Spinal cord (tissue), 10 donors: ENCODE measurements around the gene MSTN. TPM values are rescaled to one million over a fixed set of nuclear protein-coding genes. Genes with fewer than 3 reads are reported as not detected.
A peak's percentile ranks its signal among the peaks of the same experiment; 100 is the strongest.
"Not testable (repeated sequence)": the region's sequence is repeated elsewhere in the genome, so short reads cannot be mapped to it uniquely, and the experiment has no call there.

Source experiments
- DNase-seq, 6 donors: peaks; one replicate each; pipeline versions ENCODE4 v3.0.0 to v3.0.0-alpha.2; 2013 to 2015; ENCODE audit warnings: low spot score in 6 of 6, low read depth in 4 of 6
- H3K27ac ChIP-seq: one replicate; pipeline ENCODE4 v1.5.1; 2013; ENCODE audit warnings: low read depth, low read length, control low read depth
- H3K27me3 ChIP-seq: one replicate; pipeline ENCODE4 v1.6.1; 2013; ENCODE audit warnings: low read length; ENCODE audit not compliant: control insufficient read depth, insufficient read depth
- H3K36me3 ChIP-seq: one replicate; pipeline ENCODE4 v1.6.1; 2013; ENCODE audit warnings: low read length; ENCODE audit not compliant: control insufficient read depth, insufficient read depth
- H3K4me1 ChIP-seq: one replicate; pipeline ENCODE4 v1.6.1; 2013; ENCODE audit warnings: low read length; ENCODE audit not compliant: control insufficient read depth, insufficient read depth
- H3K4me3 ChIP-seq: one replicate; pipeline ENCODE4 v1.5.1; 2013; ENCODE audit warnings: low read depth, low read length, control low read depth
- H3K9me3 ChIP-seq: one replicate; pipeline ENCODE4 v1.6.1; 2013; ENCODE audit warnings: low read length; ENCODE audit not compliant: control insufficient read depth, insufficient read depth
- WGBS: methylation state at CpG from one replicate; pipeline ENCODE4 v1.1.5; 2013; ENCODE audit warnings: missing lambda C conversion rate; ENCODE audit not compliant: insufficient coverage; 5-methylcytosine and 5-hydroxymethylcytosine counted together
- polyA plus RNA-seq, 2 donors: library from polyadenylated mRNA; unstranded; fragments of 120-200 nt; gene quantifications; one replicate each; pipeline ENCODE4 v1.2.1, GENCODE V29; 2013; ENCODE audit not compliant: insufficient read length in 2 of 2
- total RNA-seq, 2 donors: library from RNA; depleted of rRNA in 1 of 2; stranded (reverse); fragments of 120-200 nt in 1 of 2; fragments of >200 nt in 1 of 2; gene quantifications; one replicate each; pipeline versions ENCODE4 v1.2.3 to v1.2.4, GENCODE V29; 2013 to 2014
- donor health status: healthy.

MSTN gene
- total and polyA plus RNA-seq, 4 donors = 1.2 to 2.1 (median 1.6) TPM

DNA sequence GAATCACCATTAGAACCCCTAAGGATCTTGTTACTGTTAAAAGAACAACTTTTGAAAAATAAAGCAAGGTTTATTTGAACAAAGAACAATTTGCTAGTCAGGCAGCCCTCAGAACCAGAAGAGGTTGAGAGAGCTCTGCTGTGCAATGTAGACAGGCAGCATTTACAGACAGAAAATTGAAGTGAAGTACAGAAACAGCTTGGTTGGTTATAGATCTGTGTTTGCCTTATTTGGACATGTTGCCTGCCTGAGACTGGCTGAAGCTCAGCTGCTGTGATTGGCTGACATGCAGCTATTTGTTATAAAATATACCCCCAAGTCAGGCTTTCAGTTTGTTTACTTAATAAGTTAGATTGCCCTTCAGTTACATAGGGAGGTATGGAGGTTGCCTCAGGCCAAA, 12.5 kb downstream of the MSTN start:
- no peak overlapping the region for H3K27ac ChIP-seq
- H3K27me3 ChIP-seq = no peaks in the 10 kb centered on the region
- H3K9me3 ChIP-seq = no peaks in the 10 kb centered on the region
- DNase-seq = peak in 1 of 6 donors; percentile 10
- H3K4me1 ChIP-seq = no peaks in the 10 kb centered on the region
- no peaks in the 10 kb centered on the region for H3K36me3 ChIP-seq
- H3K4me3 ChIP-seq = no peak overlapping the region

DNA sequence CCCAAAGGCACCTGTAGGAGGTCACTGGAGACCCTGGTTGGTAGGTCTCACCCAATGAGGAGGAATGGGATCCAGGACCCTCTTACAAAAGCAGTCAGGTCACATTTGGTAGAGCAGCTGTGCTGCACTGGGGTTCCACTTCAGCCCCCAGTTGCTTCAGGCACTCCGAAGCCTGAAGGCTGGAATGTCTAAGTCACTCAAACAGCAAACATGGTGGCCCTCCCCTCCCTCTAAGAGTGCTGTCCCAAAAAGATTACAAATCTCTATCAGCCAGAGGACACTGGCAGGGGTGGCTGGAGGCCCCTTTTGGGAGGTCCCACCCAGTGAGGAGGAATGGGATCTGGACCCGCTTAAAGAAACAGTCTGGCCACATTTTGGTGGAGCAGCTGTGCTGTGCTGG, 17.7 kb downstream of the MSTN start:
- 100% methylated on average over 2 of the region's 2 CpGs for WGBS
- Histone ChIP-seq H3K4me1 (no peaks in the 10 kb centered on the region), H3K4me3 (no peak overlapping the region), H3K27ac (no peak overlapping the region), H3K9me3 (no peaks in the 10 kb centered on the region), H3K27me3 (no peaks in the 10 kb centered on the region), H3K36me3 (no peaks in the 10 kb centered on the region)
- DNase-seq = no peak

DNA sequence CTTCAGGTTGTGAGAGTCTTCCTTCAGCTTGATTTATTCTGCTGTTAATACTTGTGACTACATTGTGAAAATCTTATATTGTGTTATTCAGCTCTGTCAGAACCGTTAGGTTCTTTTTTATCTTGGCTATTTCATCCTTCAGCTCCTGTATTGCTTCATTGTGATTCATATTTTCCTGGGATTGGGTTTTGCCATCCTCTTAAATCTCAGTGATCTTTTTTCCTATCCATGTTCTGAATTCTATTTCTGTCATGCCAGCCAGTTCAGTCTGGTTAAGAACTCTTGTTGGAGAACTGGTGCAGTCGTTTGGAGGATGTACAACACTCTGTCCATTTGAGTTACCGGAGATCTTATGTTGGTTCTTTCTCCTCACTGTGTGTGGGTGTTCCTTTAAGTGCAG, 19.1 kb downstream of the MSTN start:
- no peaks in the 10 kb centered on the region for H3K4me1 ChIP-seq
- no peaks in the 10 kb centered on the region for H3K9me3 ChIP-seq
- H3K27ac ChIP-seq = no peak overlapping the region
- H3K36me3 ChIP-seq = no peaks in the 10 kb centered on the region
- WGBS = 83% methylated on average over 2 of the region's 3 CpGs
- DNase-seq = no peak
- H3K4me3 ChIP-seq = no peak overlapping the region
- H3K27me3 ChIP-seq = no peaks in the 10 kb centered on the region

- Histone ChIP-seq H3K9me3 (no peaks in the 10 kb centered on the region), H3K4me1 (no peaks in the 10 kb centered on the region), H3K27ac (no peak overlapping the region), H3K4me3 (no peak overlapping the region), H3K36me3 (no peaks in the 10 kb centered on the region), H3K27me3 (no peaks in the 10 kb centered on the region)
- no CpG with 5 or more reads among the region's 2 CpGs for WGBS
- peak in 2 of 6 donors; percentile 14 to 53 for DNase-seq
Measured at GRCh38 chr2:190036071-190036470, 26.5 kb downstream of the MSTN start.

DNA sequence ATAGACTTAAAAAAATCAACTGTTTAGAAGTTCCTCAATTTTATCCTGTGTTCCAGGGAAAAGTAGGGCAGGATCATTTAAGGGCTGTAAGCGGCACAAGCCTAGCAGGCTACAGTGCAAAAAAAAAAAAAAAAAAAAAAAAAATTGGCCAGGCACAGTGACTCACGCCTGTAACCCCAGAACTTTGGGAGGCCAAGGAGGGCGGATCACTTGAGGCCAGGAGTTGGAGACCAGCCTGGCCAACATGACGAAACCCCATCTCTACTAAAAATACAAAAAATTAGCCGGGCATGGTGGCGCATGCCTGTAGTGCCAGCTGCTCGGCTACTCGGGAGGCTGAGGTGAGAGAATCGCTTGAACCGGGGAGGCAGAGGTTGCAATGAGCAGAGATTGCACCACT, 28.1 kb downstream of the MSTN start:
- H3K4me3 ChIP-seq, H3K27me3 ChIP-seq, H3K36me3 ChIP-seq, DNase-seq, H3K27ac ChIP-seq, H3K4me1 ChIP-seq, H3K9me3 ChIP-seq: not testable (repeated sequence)
- WGBS = 87% methylated on average over 6 of the region's 10 CpGs

- Histone ChIP-seq H3K9me3 (no peaks in the 10 kb centered on the region), H3K4me1 (no peaks in the 10 kb centered on the region), H3K4me3 (no peak overlapping the region), H3K36me3 (no peaks in the 10 kb centered on the region), H3K27ac (no peak overlapping the region), H3K27me3 (no peaks in the 10 kb centered on the region)
- DNase-seq = no peak
- WGBS = no CpG with 5 or more reads among the region's 1 CpG
Measured at GRCh38 chr2:190031969-190032618, 30.4 kb downstream of the MSTN start.

DNA sequence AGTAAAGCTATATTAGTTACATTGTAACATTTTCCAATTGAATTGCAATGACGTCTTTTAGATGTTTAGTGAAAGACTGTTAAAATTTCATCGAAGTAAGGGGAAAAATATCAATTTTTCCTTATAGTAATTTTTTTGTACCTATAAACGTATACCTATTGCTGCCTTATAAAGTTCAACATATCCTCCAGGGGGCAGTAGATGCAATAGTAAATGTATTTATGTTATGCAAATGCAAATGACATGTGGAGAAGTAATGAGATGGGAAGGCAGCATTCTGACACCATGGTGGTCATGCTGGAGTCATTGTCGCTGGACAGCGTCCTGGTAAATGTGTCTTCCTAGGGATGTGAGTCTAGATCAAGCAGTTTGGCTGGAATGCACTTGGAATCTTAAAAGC, 38.7 kb downstream of the MSTN start:
- Histone ChIP-seq H3K4me3 (no peak overlapping the region), H3K36me3 (no peaks in the 10 kb centered on the region), H3K4me1 (no peaks in the 10 kb centered on the region), H3K9me3 (no peaks in the 10 kb centered on the region), H3K27ac (no peak overlapping the region), H3K27me3 (no peaks in the 10 kb centered on the region)
- WGBS = 23% methylated on average over 2 of the region's 5 CpGs
- peak in 3 of 6 donors; percentile 11 to 64 (median 59) for DNase-seq

- Histone ChIP-seq H3K4me3 (no peak overlapping the region), H3K9me3 (peaks cover 2% of the 10 kb centered on the region), H3K27ac (no peak overlapping the region), H3K4me1 (no peaks in the 10 kb centered on the region), H3K27me3 (no peaks in the 10 kb centered on the region), H3K36me3 (no peaks in the 10 kb centered on the region)
- DNase-seq = no peak
Measured at GRCh38 chr2:190020720-190021119, 41.8 kb downstream of the MSTN start.

DNA sequence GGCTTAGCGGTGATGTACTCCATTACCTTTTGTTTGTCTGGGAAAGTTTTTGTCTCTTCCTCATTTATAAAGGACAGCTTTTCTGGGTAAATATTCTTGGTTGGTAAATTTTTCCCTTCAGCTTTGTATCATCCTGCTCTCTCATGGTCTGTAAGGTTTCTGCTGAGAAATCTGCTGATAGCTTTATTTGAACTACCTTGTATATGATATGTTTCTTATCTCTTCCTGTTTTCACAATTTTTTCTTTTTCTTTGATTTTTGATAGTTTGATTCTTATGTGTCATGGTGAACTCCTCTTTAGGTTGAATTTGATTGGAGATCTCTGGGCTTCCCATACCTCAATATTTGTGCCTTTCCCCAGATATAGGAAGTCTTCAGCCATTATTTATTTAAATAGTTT, 44.7 kb downstream of the MSTN start:
- WGBS = no CpG with 5 or more reads among the region's 1 CpG
- no peaks in the 10 kb centered on the region for H3K27me3 ChIP-seq
- no peaks in the 10 kb centered on the region for H3K4me1 ChIP-seq
- H3K9me3 ChIP-seq = peaks cover 7% of the 10 kb centered on the region
- DNase-seq = no peak
- no peak overlapping the region for H3K4me3 ChIP-seq
- no peaks in the 10 kb centered on the region for H3K36me3 ChIP-seq
- H3K27ac ChIP-seq = no peak overlapping the region

DNA sequence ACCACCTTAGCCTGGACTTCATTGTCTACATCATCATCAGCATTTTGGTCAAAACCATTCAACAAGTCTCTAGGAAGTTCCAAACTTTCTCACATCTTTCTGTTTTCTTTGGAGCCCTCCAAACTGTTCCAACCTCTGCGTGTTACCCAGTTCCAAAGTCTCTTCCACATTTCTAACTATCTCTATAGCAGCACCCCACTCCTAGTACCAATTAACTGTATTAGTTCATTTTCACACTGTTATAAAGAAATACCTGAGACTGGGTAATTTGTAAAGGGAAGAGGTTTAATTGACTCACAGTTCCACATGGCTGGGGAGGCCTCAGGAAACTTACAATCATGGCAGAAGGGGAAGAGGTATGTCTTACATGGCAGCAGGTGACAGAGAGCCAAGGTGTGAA, 46.6 kb downstream of the MSTN start:
- H3K27ac ChIP-seq, H3K36me3 ChIP-seq, H3K9me3 ChIP-seq, DNase-seq, H3K4me3 ChIP-seq, H3K27me3 ChIP-seq, H3K4me1 ChIP-seq: not testable (repeated sequence)
- no CpG with 5 or more reads among the region's 1 CpG for WGBS
